Skin epidermis (tissue), 12 donors: ENCODE data around the gene SSH2.
"Not testable (repeated sequence)": the region's sequence is repeated elsewhere in the genome, so short reads cannot be mapped to it uniquely, and the experiment has no call there.

Source experiments
- H3K27ac ChIP-seq, 21 experiments: fragments of 200-600 bp; sonication (generic) in 11 of 21; one replicate each; pipeline ENCODE4 v1.5.0; 2020; ENCODE audit warnings: mild to moderate bottlenecking in 3 of 21, inconsistent platforms in 2 of 21, moderate library complexity in 2 of 21
- H3K4me3 ChIP-seq, 7 experiments: fragments of 200-600 bp; sonication (generic) in 2 of 7; one replicate each; pipeline ENCODE4 v1.5.0; 2020; ENCODE audit warnings: inconsistent platforms in 2 of 7, mild to moderate bottlenecking in 2 of 7, moderate library complexity in 1 of 7

The SSH2 gene

GRCh38 chr17:29653995-29654714 lies 275.9 kb downstream of the SSH2 start:
- H3K4me3 ChIP-seq = no peak overlapping the region
- H3K27ac ChIP-seq = no peak overlapping the region

GRCh38 chr17:29652976-29653375 lies 277.1 kb downstream of the SSH2 start:
- H3K27ac ChIP-seq = no peak overlapping the region
- H3K4me3 ChIP-seq = no peak overlapping the region

GRCh38 chr17:29651913-29652312 lies 278.1 kb downstream of the SSH2 start:
- H3K27ac ChIP-seq = peak overlapping the region in 2 of 21 experiments; percentile 3 to 39
- H3K4me3 ChIP-seq = not testable (repeated sequence)

GRCh38 chr17:29650396-29650795 lies 279.6 kb downstream of the SSH2 start:
- Histone ChIP-seq H3K27ac (no peak overlapping the region), H3K4me3 (no peak overlapping the region)

- Histone ChIP-seq H3K4me3 (no peak overlapping the region), H3K27ac (no peak overlapping the region)
Measured at GRCh38 chr17:29649359-29649758, 280.7 kb downstream of the SSH2 start.

GRCh38 chr17:29648005-29648404 lies 282.0 kb downstream of the SSH2 start:
- no peak overlapping the region for H3K4me3 ChIP-seq
- H3K27ac ChIP-seq = no peak overlapping the region

GRCh38 chr17:29645515-29646051 lies 284.4 kb downstream of the SSH2 start:
- Histone ChIP-seq H3K27ac (peak overlapping the region in 17 of 21 experiments; percentile 3 to 73 (median 35)), H3K4me3 (no peak overlapping the region)

- Histone ChIP-seq H3K27ac (peak overlapping the region in 9 of 21 experiments; percentile 5 to 73 (median 32)), H3K4me3 (no peak overlapping the region)
Measured at GRCh38 chr17:29643817-29644160, 286.2 kb downstream of the SSH2 start.

GRCh38 chr17:29642171-29642611 lies 287.8 kb downstream of the SSH2 start:
- no peak overlapping the region for H3K4me3 ChIP-seq
- peak overlapping the region in 7 of 21 experiments; percentile 4 to 72 (median 29) for H3K27ac ChIP-seq

GRCh38 chr17:29640981-29641642 lies 288.9 kb downstream of the SSH2 start:
- H3K27ac ChIP-seq = peak overlapping the region in 9 of 21 experiments; percentile 11 to 72 (median 41)

GRCh38 chr17:29640413-29640812 lies 289.6 kb downstream of the SSH2 start:
- H3K27ac ChIP-seq = peak overlapping the region in 15 of 21 experiments; percentile 12 to 72 (median 41)
- H3K4me3 ChIP-seq = no peak overlapping the region

More at GRCh38 chr17:29640981-29641642, 288.9 kb downstream of the SSH2 start:
- no peak overlapping the region for H3K4me3 ChIP-seq

GRCh38 chr17:29633886-29634285 lies 296.1 kb downstream of the SSH2 start:
- no peak overlapping the region for H3K4me3 ChIP-seq
- H3K27ac ChIP-seq = no peak overlapping the region

- H3K27ac ChIP-seq = no peak overlapping the region
- no peak overlapping the region for H3K4me3 ChIP-seq
Measured at GRCh38 chr17:29630630-29631193, 299.3 kb downstream of the SSH2 start.

- Histone ChIP-seq H3K27ac (no peak overlapping the region), H3K4me3 (no peak overlapping the region)
Measured at GRCh38 chr17:29629839-29630238, 300.2 kb downstream of the SSH2 start.

- Histone ChIP-seq H3K4me3 (no peak overlapping the region), H3K27ac (no peak overlapping the region)
Measured at GRCh38 chr17:29628644-29629043, 301.4 kb downstream of the SSH2 start.

- H3K27ac ChIP-seq = no peak overlapping the region
- H3K4me3 ChIP-seq = no peak overlapping the region
Measured at GRCh38 chr17:29627951-29628350, 302.1 kb downstream of the SSH2 start.

- Histone ChIP-seq H3K27ac (peak overlapping the region in 3 of 21 experiments; percentile 8 to 49 (median 31)), H3K4me3 (no peak overlapping the region)
Measured at GRCh38 chr17:29625037-29625750, 304.8 kb downstream of the SSH2 start.

- Histone ChIP-seq H3K4me3 (no peak overlapping the region), H3K27ac (peak overlapping the region in 3 of 21 experiments; percentile 8 to 49 (median 31))
Measured at GRCh38 chr17:29624586-29624985, 305.4 kb downstream of the SSH2 start.

- peak overlapping the region in 2 of 21 experiments; percentile 44 to 55 for H3K27ac ChIP-seq
- H3K4me3 ChIP-seq = peak overlapping the region in 3 of 7 experiments; percentile 50 to 56 (median 53)
Measured at GRCh38 chr17:29623283-29623647, 306.8 kb downstream of the SSH2 start.
